ENCODE data around the gene GUCY1A2. TPM values are rescaled to one million over a fixed set of nuclear protein-coding genes. Genes with fewer than 3 reads are reported as not detected.

Gene GUCY1A2
- total RNA-seq, 2 donors from 2014 or later: 4.4 to 6.3 TPM

DNA sequence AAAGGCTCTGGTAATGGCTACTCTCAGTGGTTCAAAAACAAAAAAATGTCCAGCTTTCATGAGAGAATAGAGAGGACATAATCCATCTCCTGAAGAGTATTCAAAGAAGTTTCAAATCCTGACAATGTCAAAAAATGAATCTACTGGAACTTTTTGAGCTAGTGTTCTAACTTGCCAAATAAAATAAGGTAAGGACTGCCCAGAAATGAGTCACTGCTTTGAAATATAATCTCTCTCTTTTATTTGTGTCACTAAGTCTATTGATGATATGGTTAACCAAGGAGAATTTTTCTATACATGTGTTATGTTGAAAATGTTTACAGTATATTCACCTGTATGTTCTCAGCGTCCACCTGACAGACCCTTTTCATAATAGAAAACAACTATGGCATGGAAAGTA is 3.4 kb downstream of the GUCY1A2 start:
- Histone ChIP-seq H3K4me3 (no peak overlapping the region), H3K27ac (no peak overlapping the region), H3K36me3 (replicated peaks in 1 of 2; ENCODE audit: insufficient read depth in 1 of 2, low read depth in 2 of 2) (no peaks in the 10 kb centered on the region), H3K27me3 (no peaks in the 10 kb centered on the region), H3K4me1 (peaks cover 21% of the 10 kb centered on the region), H3K9me3 (no peaks in the 10 kb centered on the region)
- no peak for ATAC-seq
- TF ChIP-seq POLR2A (IDR thresholded peaks at IDR 0.05): no peak
- TF ChIP-seq, protein P1, sequence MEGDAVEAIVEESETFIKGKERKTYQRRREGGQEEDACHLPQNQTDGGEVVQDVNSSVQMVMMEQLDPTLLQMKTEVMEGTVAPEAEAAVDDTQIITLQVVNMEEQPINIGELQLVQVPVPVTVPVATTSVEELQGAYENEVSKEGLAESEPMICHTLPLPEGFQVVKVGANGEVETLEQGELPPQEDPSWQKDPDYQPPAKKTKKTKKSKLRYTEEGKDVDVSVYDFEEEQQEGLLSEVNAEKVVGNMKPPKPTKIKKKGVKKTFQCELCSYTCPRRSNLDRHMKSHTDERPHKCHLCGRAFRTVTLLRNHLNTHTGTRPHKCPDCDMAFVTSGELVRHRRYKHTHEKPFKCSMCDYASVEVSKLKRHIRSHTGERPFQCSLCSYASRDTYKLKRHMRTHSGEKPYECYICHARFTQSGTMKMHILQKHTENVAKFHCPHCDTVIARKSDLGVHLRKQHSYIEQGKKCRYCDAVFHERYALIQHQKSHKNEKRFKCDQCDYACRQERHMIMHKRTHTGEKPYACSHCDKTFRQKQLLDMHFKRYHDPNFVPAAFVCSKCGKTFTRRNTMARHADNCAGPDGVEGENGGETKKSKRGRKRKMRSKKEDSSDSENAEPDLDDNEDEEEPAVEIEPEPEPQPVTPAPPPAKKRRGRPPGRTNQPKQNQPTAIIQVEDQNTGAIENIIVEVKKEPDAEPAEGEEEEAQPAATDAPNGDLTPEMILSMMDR (IDR thresholded peaks at IDR 0.05): no peak
- intact Hi-C loops (cut with DNase I): no loop called here
- 70 to 71% methylated on average over 1 of the region's 1 CpG for WGBS, 2 donors
- DNase-seq: no peak

DNA sequence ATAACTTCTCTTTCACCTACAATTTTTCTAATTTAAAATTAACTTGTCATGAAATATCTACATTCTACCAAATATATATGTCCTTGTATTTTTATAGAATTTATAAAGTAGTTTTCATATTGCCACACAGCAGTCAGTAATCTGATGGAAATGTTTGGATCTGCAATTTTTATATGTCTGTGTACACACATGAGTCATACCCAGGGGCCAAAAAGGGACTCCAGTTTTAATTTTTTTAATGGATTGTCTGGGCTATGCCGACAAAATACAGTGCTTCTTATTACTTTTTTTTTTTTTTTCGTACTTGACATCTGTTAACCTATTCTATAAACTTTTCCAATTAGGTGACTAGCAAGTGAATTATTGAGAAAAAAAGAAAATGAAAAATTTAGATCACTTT is 6.3 kb downstream of the GUCY1A2 start:
- Histone ChIP-seq H3K4me1 (peaks cover 7% of the 10 kb centered on the region), H3K36me3 (replicated peaks in 1 of 2; ENCODE audit: insufficient read depth in 1 of 2, low read depth in 2 of 2) (no peaks in the 10 kb centered on the region), H3K9me3 (no peaks in the 10 kb centered on the region), H3K27ac (no peak overlapping the region), H3K27me3 (no peaks in the 10 kb centered on the region), H3K4me3 (no peak overlapping the region)
- TF ChIP-seq POLR2A (IDR thresholded peaks at IDR 0.05): no peak
- TF ChIP-seq, protein P1 (IDR thresholded peaks at IDR 0.05): no peak
- WGBS, 2 donors: 25 to 53% methylated on average over 2 of the region's 2 CpGs
- intact Hi-C loops (cut with DNase I): no loop called here
- no peak for ATAC-seq
- DNase-seq: no peak

DNA sequence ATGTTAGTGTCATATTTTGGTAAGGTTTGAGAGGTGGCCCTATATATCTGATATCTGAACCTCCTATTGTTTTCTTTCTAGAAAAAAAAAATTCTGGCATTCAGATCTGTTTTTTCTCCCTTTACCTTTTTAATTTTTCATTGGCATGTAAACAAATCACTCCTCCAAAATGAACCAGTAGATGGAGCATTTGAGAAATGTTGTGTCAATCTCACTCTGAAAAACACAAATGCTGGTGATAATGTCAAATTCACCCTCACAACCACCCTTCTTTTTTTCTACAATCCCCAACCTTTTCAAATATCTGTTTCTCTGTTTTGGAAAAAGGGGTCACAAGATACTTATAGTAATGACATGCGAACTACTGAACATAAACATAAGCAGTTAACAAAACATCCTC is 9.1 kb downstream of the GUCY1A2 start:
- intact Hi-C loops (cut with DNase I): no loop called here
- TF ChIP-seq POLR2A (IDR thresholded peaks at IDR 0.05): no peak
- TF ChIP-seq, protein P1 (IDR thresholded peaks at IDR 0.05): no peak
- no peak for DNase-seq
- WGBS, 2 donors: 74 to 83% methylated on average over 1 of the region's 1 CpG
- H3K27ac ChIP-seq: no peak overlapping the region
- H3K9me3 ChIP-seq: no peaks in the 10 kb centered on the region
- no peaks in the 10 kb centered on the region for H3K36me3 ChIP-seq (replicated peaks in 1 of 2; ENCODE audit: insufficient read depth in 1 of 2, low read depth in 2 of 2)
- H3K4me1 ChIP-seq: no peaks in the 10 kb centered on the region
- no peaks in the 10 kb centered on the region for H3K27me3 ChIP-seq
- H3K4me3 ChIP-seq: no peak overlapping the region
- no peak for ATAC-seq

DNA sequence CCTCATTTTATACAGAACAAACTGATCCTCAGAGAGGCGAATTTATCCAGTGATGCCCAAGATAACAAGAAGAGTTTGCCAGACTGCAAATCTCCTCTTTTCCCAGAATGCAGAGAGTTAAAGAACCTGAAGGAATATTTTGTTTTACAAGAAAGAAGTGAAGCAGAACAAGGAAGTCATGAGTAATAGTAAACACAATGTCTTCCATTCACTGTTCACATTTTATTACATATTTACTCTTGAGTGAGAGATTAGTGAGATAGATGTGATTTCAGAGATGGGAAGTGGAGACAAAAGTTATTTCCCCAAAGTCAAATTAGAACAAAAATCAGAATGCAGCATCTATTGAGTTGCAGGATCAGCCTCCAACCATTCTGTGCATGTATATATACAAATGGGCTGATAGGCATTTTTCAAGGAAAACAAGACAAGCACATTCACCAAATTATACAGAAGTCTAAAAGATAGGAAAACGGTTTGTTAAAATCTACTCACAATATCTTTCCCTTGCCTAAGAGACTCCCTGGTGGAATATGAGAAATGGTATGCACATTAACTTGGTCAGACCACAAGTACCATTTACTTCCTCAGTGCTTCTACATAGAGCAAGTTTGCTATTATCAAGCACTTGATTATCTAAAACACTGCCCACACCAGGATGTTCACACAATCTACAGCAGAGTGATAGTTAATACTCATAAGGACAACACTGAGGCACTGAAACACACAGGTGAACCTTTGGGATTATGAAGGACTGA is 12.0 kb downstream of the GUCY1A2 start:
- H3K9me3 ChIP-seq: no peaks in the 10 kb centered on the region
- ATAC-seq (no peak), DNase-seq (no peak)
- no peaks in the 10 kb centered on the region for H3K27me3 ChIP-seq
- WGBS, 2 donors: 32 to 48% methylated on average over 2 of the region's 2 CpGs
- no peaks in the 10 kb centered on the region for H3K4me1 ChIP-seq
- no peak overlapping the region for H3K4me3 ChIP-seq
- no peaks in the 10 kb centered on the region for H3K36me3 ChIP-seq (replicated peaks in 1 of 2; ENCODE audit: insufficient read depth in 1 of 2, low read depth in 2 of 2)
- intact Hi-C loops (cut with DNase I): no loop called here
- H3K27ac ChIP-seq: no peak overlapping the region
- TF ChIP-seq, protein P1 (IDR thresholded peaks at IDR 0.05): no peak
- TF ChIP-seq POLR2A (IDR thresholded peaks at IDR 0.05): no peak

DNA sequence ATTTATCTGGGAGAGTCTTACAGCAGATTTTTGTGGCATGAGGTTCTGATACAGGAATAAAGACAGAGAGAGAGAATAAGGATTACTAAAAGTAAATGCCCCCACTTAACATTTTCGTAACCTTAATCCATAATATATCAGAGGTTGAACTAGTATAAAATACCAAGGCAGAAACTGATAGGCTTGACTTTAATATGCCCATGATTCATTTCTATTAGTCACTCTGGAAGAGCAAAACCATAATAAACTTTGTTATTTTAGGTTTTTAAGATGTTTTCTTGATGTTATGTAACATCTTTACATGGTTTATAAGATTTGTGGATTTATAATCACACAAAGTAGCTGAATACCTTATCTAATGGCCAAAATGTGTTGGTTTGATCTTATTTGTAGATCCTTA is 19.1 kb downstream of the GUCY1A2 start:
- no peak for ATAC-seq
- no peaks in the 10 kb centered on the region for H3K27me3 ChIP-seq

More for the DNA sequence above, 19.1 kb downstream of the GUCY1A2 start:
- TF ChIP-seq, protein P1 (IDR thresholded peaks at IDR 0.05): no peak
- no peak for TF ChIP-seq POLR2A (IDR thresholded peaks at IDR 0.05)
- no peak overlapping the region for H3K4me3 ChIP-seq
- no peaks in the 10 kb centered on the region for H3K4me1 ChIP-seq
- DNase-seq: no peak
- intact Hi-C loops (cut with DNase I): no loop called here
- WGBS, 2 donors: 82 to 90% methylated on average over 1 of the region's 1 CpG
- H3K9me3 ChIP-seq: no peaks in the 10 kb centered on the region
- no peak overlapping the region for H3K27ac ChIP-seq
- no peaks in the 10 kb centered on the region for H3K36me3 ChIP-seq (replicated peaks in 1 of 2; ENCODE audit: insufficient read depth in 1 of 2, low read depth in 2 of 2)

Data from body of pancreas (tissue), 4 donors.